HCT116 (cell line): Measurements from ENCODE around the gene UBE4A.

Source experiments
- CEBPB ChIP-seq: IDR thresholded peaks from 2 replicates; pipeline ENCODE4 v1.6.1; 2012; ENCODE audit warnings: low read depth
- EGR1 ChIP-seq: IDR thresholded peaks from 2 replicates; pipeline ENCODE4 v1.6.1; 2012; ENCODE audit warnings: low read depth
- EZH2 ChIP-seq: fragments of 200-600 bp; sonication (generic); IDR thresholded peaks from 2 replicates; pipeline ENCODE4 v1.6.1; 2017; ENCODE audit warnings: antibody characterized with exemption, mixed run types
- EZH2phosphoT487 ChIP-seq: fragments of 200-600 bp; IDR thresholded peaks from 2 replicates; pipeline ENCODE4 v1.6.1; 2018; ENCODE audit warnings: antibody characterized with exemption, borderline replicate concordance
- JUND ChIP-seq: IDR thresholded peaks from 2 replicates; pipeline ENCODE4 v1.6.1; 2012
- POLR2A ChIP-seq: IDR thresholded peaks from 2 replicates; pipeline ENCODE4 v1.7.0; 2011; ENCODE audit warnings: borderline replicate concordance; ENCODE audit not compliant: insufficient read depth, insufficient read length; ENCODE audit errors: extremely low read depth
- POLR2AphosphoS5 ChIP-seq: IDR thresholded peaks from 2 replicates; pipeline ENCODE4 v1.6.1; 2011; ENCODE audit warnings: mild to moderate bottlenecking, low read depth, low read length, moderate library complexity
- RAD21 ChIP-seq: IDR thresholded peaks from 2 replicates; pipeline ENCODE4 v1.6.1; 2012; ENCODE audit warnings: low read depth, mild to moderate bottlenecking
- SRF ChIP-seq: IDR thresholded peaks from 2 replicates; pipeline ENCODE4 v1.6.1; 2012; ENCODE audit warnings: low read depth
- TCF7L2 ChIP-seq: IDR thresholded peaks from 2 replicates; pipeline ENCODE4 v1.7.0; 2011; ENCODE audit warnings: borderline replicate concordance, inconsistent platforms; ENCODE audit not compliant: insufficient read depth, insufficient read length; ENCODE audit errors: extremely low read depth
- YY1 ChIP-seq: IDR thresholded peaks from 2 replicates; pipeline ENCODE4 v1.6.1; 2011; ENCODE audit warnings: low read length, low read depth, moderate library complexity, mild to moderate bottlenecking; ENCODE audit not compliant: insufficient replicate concordance; ENCODE audit errors: extremely low read depth
- TF ChIP-seq, protein P1 (sequence below), 3 experiments: fragments of 200-600 bp in 1 of 3; sonication (generic) in 1 of 3; IDR thresholded peaks in 2 of 3; conservative IDR thresholded peaks in 1 of 3; 2 replicates each; pipeline ENCODE4 v1.5.1; 2012 to 2017; ENCODE audit warnings: low read depth in 2 of 3, low read length in 2 of 3, antibody characterized with exemption in 1 of 3, borderline replicate concordance in 1 of 3, control low read depth in 1 of 3, mild to moderate bottlenecking in 1 of 3, mixed read lengths in 1 of 3, mixed run types in 1 of 3, moderate library complexity in 1 of 3; ENCODE audit not compliant: insufficient read depth in 1 of 3
- TF ChIP-seq, protein P2 (sequence below): IDR thresholded peaks from 2 replicates; pipeline ENCODE4 v1.6.1; 2011; ENCODE audit warnings: mild to moderate bottlenecking, low read length, moderate library complexity; ENCODE audit not compliant: insufficient replicate concordance; ENCODE audit errors: extremely low read depth

DNA sequence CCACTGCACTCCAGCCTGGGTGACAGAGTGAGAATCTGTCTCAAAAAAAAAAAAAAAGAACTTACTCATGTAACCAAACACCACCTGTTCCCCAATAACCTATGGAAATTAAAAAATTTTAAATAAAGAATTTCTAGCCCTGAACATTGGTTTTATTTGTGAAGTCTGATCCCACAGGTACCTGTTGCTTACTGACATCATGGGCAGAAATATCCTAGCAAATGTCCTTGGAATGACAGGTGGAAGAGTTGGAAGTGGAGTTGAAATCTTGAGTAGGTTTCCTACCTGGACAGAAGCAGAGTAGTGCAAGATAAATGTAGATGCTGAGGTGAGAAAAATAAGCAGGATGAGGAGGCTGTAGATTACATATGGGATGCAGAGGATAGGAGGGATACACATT lies 34.1 kb upstream of the UBE4A start:
- TF ChIP-seq POLR2AphosphoS5 (no peak), POLR2A (no peak), RAD21 (no peak), TCF7L2 (no peak), JUND (no peak), EZH2phosphoT487 (no peak), CEBPB (no peak), YY1 (no peak), EZH2 (no peak), EGR1 (no peak), SRF (no peak)
- TF ChIP-seq, protein P1, sequence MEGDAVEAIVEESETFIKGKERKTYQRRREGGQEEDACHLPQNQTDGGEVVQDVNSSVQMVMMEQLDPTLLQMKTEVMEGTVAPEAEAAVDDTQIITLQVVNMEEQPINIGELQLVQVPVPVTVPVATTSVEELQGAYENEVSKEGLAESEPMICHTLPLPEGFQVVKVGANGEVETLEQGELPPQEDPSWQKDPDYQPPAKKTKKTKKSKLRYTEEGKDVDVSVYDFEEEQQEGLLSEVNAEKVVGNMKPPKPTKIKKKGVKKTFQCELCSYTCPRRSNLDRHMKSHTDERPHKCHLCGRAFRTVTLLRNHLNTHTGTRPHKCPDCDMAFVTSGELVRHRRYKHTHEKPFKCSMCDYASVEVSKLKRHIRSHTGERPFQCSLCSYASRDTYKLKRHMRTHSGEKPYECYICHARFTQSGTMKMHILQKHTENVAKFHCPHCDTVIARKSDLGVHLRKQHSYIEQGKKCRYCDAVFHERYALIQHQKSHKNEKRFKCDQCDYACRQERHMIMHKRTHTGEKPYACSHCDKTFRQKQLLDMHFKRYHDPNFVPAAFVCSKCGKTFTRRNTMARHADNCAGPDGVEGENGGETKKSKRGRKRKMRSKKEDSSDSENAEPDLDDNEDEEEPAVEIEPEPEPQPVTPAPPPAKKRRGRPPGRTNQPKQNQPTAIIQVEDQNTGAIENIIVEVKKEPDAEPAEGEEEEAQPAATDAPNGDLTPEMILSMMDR (IDR thresholded peaks at IDR 0.05 in 2 of 3, conservative IDR thresholded peaks at IDR 0.05 in 1 of 3; ENCODE audit: borderline replicate concordance in 1 of 3, insufficient read depth in 1 of 3, low read depth in 2 of 3, low read length in 2 of 3), result no peak
- TF ChIP-seq, protein P2, sequence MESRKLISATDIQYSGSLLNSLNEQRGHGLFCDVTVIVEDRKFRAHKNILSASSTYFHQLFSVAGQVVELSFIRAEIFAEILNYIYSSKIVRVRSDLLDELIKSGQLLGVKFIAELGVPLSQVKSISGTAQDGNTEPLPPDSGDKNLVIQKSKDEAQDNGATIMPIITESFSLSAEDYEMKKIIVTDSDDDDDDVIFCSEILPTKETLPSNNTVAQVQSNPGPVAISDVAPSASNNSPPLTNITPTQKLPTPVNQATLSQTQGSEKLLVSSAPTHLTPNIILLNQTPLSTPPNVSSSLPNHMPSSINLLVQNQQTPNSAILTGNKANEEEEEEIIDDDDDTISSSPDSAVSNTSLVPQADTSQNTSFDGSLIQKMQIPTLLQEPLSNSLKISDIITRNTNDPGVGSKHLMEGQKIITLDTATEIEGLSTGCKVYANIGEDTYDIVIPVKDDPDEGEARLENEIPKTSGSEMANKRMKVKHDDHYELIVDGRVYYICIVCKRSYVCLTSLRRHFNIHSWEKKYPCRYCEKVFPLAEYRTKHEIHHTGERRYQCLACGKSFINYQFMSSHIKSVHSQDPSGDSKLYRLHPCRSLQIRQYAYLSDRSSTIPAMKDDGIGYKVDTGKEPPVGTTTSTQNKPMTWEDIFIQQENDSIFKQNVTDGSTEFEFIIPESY, result no peak
